ENCODE measurements around the gene UBE2L3.

- no peak for TF ChIP-seq CTCF (IDR thresholded peaks at IDR 0.05; ENCODE audit: low read length)
- TF ChIP-seq EZH2 (optimal IDR thresholded peaks at IDR 0.05; ENCODE audit: low read depth, low read length): no peak
- no peak for TF ChIP-seq EZH2phosphoT487 (IDR thresholded peaks at IDR 0.05; ENCODE audit: low read length)
Measured at GRCh38 chr22:21631025-21631424, 63.5 kb downstream of the UBE2L3 start.

All from MM.1S (cell line).